ENCODE measurements around the gene WDR77.

DNA sequence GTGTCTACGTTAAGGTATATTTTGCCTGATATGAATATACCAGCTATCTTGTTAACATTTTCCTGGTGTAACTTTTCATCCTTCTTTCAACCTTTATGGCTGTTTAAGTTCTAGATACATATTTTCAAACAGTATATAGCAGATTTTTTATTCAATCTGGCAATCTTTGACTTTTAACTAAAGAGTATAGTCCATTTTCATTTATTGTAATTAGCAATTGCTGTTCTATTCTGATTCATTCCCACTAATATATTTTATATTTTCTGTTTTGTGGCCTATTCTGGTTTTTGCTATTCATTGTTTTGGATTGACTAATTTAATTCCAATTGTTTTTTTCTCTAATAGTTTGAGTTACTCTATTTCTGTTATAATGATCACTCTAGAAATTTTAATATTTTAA lies 17.4 kb upstream of the WDR77 start:
- TF ChIP-seq POLR2A (IDR thresholded peaks at IDR 0.05; ENCODE audit: low read length) (no peak), GATA1 (IDR thresholded peaks at IDR 0.05; ENCODE audit: low read depth, low read length) (no peak)
